ENCODE measurements around the gene SH3BP5. TPM values are rescaled to one million over a fixed set of nuclear protein-coding genes. Genes with fewer than 3 reads are reported as not detected.

SH3BP5 gene
- total and polyA plus RNA-seq, 2 donors (not counting 1 experiment from before 2014, with no cell fraction given), result 76.6 to 92.3 TPM

GRCh38 chr3:15312550-15312949, 19.8 kb downstream of the SH3BP5 start:
- Histone ChIP-seq H3K36me3 (replicated peaks in 1 of 2; ENCODE audit: control extremely low read depth in 1 of 2, control insufficient read depth in 1 of 2, extremely low read depth in 1 of 2, insufficient read depth in 2 of 2, low read length in 1 of 2) (peaks cover 0 to 29% of the 10 kb centered on the region in 2 experiments), H3K4me3 (ENCODE audit: control extremely low read depth in 1 of 5, extremely low read depth in 1 of 5, insufficient read depth in 1 of 5, low read depth in 2 of 5, low read length in 4 of 5) (no peak overlapping the region), H3K9me3 (ENCODE audit: control extremely low read depth in 1 of 3, control insufficient read depth in 2 of 3, insufficient read depth in 1 of 3, low read length in 2 of 3) (no peaks in the 10 kb centered on the region), H3K79me2 (ENCODE audit: control insufficient read depth, insufficient read depth, low read length) (peaks cover 100% of the 10 kb centered on the region), H3K4me2 (replicated peaks; ENCODE audit: low read depth, low read length, poor library complexity, severe bottlenecking) (no peak overlapping the region), H3K27ac (ENCODE audit: low read length in 2 of 2) (peak overlapping the region in 1 of 2 donors; percentile 37), H3K27me3 (replicated peaks in 1 of 4; ENCODE audit: control extremely low read depth in 1 of 4, control insufficient read depth in 3 of 4, insufficient read depth in 4 of 4, low read length in 3 of 4) (no peaks in the 10 kb centered on the region), H4K20me1 (ENCODE audit: control insufficient read depth, insufficient read depth, low read length, poor library complexity, severe bottlenecking) (peaks cover 77% of the 10 kb centered on the region), H3K9ac (ENCODE audit: low read length) (no peak overlapping the region), H3K4me1 (ENCODE audit: control insufficient read depth in 2 of 2, insufficient read depth in 2 of 2, low read length in 2 of 2) (peaks cover 60 to 71% of the 10 kb centered on the region in 2 donors), H2AFZ (ENCODE audit: insufficient read depth, low read depth, low read length, poor library complexity, severe bottlenecking) (no peak overlapping the region)
- ChIA-PET POLR2A (interaction anchor here (0.8 kb wide), 1 partner anchor 15 kb away, joined by 3 read pairs; no protein-coding TSS in a partner anchor), CTCF (interaction anchor here (1.0 to 1.2 kb wide), 2 partner anchors 13 to 47 kb away, joined by 5 to 6 read pairs; no protein-coding TSS in a partner anchor)
- no peak overlapping the region for H3K4me3 Mint-ChIP-seq
- no CpG with 5 or more reads among the region's 2 CpGs for WGBS (ENCODE audit: insufficient coverage)
- ATAC-seq (ENCODE audit: low read depth), result no peak
- H3K9me3 Mint-ChIP-seq (ENCODE audit: insufficient read depth), result no peaks in the 10 kb centered on the region
- H3K27ac Mint-ChIP-seq, result peak overlapping the region; percentile 78
- H3K27me3 Mint-ChIP-seq, result no peaks in the 10 kb centered on the region
- TF ChIP-seq, protein P1, sequence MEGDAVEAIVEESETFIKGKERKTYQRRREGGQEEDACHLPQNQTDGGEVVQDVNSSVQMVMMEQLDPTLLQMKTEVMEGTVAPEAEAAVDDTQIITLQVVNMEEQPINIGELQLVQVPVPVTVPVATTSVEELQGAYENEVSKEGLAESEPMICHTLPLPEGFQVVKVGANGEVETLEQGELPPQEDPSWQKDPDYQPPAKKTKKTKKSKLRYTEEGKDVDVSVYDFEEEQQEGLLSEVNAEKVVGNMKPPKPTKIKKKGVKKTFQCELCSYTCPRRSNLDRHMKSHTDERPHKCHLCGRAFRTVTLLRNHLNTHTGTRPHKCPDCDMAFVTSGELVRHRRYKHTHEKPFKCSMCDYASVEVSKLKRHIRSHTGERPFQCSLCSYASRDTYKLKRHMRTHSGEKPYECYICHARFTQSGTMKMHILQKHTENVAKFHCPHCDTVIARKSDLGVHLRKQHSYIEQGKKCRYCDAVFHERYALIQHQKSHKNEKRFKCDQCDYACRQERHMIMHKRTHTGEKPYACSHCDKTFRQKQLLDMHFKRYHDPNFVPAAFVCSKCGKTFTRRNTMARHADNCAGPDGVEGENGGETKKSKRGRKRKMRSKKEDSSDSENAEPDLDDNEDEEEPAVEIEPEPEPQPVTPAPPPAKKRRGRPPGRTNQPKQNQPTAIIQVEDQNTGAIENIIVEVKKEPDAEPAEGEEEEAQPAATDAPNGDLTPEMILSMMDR (IDR thresholded peaks at IDR 0.05), result no peak
- no peak for TF ChIP-seq EZH2 (IDR thresholded peaks at IDR 0.05; ENCODE audit: borderline replicate concordance, insufficient read depth, low read depth, low read length, poor library complexity, severe bottlenecking)
- intact Hi-C loops (cut with micrococcal nuclease), result no loop called here
- no peak for DNase-seq
- H3K4me1 Mint-ChIP-seq, result peaks cover 81% of the 10 kb centered on the region

Data from B cell (primary cell).